ENCODE data around the gene BRINP2. TPM values are rescaled to one million over a fixed set of nuclear protein-coding genes. Genes with fewer than 3 reads are reported as not detected.

The BRINP2 gene
- polyA plus RNA-seq, 1 experiment = not detected

- Histone ChIP-seq H3K27me3 (ENCODE audit: control insufficient read depth, insufficient read depth, low read length) (no peaks in the 10 kb centered on the region), H3K4me3 (ENCODE audit: low read depth, low read length) (no peak overlapping the region), H3K27ac (ENCODE audit: low read depth, low read length) (no peak overlapping the region), H3K9me3 (ENCODE audit: control insufficient read depth, insufficient read depth, low read length) (peaks cover 3% of the 10 kb centered on the region; the same call in 1 of the 2 replicates)
- ChIA-PET CTCF (no interaction called here), POLR2A (no interaction called here)
- no peak for TF ChIP-seq CTCF (IDR thresholded peaks at IDR 0.05; ENCODE audit: low read depth, low read length)
- DNase-seq (ENCODE audit: low read depth, low spot score) = no peak
Measured at GRCh38 chr1:177216587-177217202, 45.9 kb downstream of the BRINP2 start.

DNA sequence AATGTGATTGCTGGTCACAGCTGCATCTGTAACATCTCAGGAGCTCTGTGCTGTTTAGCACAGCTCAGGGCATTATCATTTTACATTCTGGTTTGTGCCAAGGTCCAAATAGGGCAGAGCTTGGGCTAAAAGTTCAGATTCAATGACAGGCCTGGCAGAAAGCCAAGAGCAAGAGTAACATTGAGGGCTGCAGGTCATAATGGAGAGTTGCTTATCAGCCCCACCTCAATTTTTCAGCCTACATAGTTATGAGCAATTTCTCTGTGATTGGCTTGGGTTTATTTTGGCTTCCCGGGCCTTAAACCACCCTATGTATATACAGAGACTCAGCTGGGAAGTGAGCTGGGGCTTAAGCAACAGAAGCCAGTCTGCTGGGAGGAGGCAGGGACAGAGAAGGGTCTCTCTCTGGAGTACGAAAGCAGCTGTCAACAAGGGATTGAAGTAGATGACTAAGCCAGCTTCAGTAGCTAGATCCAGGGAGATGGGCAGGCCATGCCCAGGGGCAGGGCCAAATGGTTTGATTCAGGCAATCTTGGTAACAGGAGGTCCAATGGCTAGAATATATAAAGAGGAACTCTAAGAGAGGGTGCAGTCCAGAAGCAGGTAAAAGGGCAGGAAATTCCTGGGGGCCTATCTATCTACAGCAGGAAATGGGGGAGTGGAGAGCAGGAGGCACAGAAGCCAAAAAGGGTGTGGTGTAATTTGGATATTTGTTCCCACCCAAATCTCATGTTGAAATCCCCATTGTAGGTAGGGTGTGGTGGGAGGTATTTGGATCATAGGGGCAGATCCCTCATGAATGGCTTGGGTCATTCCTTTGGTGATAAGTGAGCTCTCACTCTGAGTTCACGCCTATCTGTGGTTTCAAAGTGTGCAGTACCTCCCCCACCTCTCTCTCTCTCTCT lies 49.0 kb downstream of the BRINP2 start:
- DNase-seq (ENCODE audit: low read depth, low spot score) = no peak
- Histone ChIP-seq H3K4me3 (ENCODE audit: low read depth, low read length) (no peak overlapping the region), H3K27me3 (ENCODE audit: control insufficient read depth, insufficient read depth, low read length) (no peaks in the 10 kb centered on the region), H3K27ac (ENCODE audit: low read depth, low read length) (no peak overlapping the region), H3K9me3 (ENCODE audit: control insufficient read depth, insufficient read depth, low read length) (peaks cover 3% of the 10 kb centered on the region; the same call in 1 of the 2 replicates)
- POLR2A ChIA-PET = interaction anchor here (1.6 kb wide), 1 partner anchor 11 kb away, joined by 11 read pairs; no protein-coding TSS in a partner anchor
- no peak for TF ChIP-seq CTCF (IDR thresholded peaks at IDR 0.05; ENCODE audit: low read depth, low read length)
- CTCF ChIA-PET = no interaction called here

- H3K27me3 ChIP-seq (ENCODE audit: control insufficient read depth, insufficient read depth, low read length) = no peaks in the 10 kb centered on the region
- no peaks in the 10 kb centered on the region for H3K9me3 ChIP-seq (ENCODE audit: control insufficient read depth, insufficient read depth, low read length)
- no peak for DNase-seq (ENCODE audit: low read depth, low spot score)
- no peak for TF ChIP-seq CTCF (IDR thresholded peaks at IDR 0.05; ENCODE audit: low read depth, low read length)
- ChIA-PET CTCF (no interaction called here), POLR2A (no interaction called here)
- no peak overlapping the region for H3K4me3 ChIP-seq (ENCODE audit: low read depth, low read length)
- no peak overlapping the region for H3K27ac ChIP-seq (ENCODE audit: low read depth, low read length)
Measured at GRCh38 chr1:177223359-177223758, 52.6 kb downstream of the BRINP2 start.

GRCh38 chr1:177227978-177228692 lies 57.4 kb downstream of the BRINP2 start:
- peaks cover 7% of the 10 kb centered on the region for H3K27me3 ChIP-seq (ENCODE audit: control insufficient read depth, insufficient read depth, low read length)
- ChIA-PET POLR2A (no interaction called here), CTCF (interaction anchor here (1.5 kb wide), 1 partner anchor 47 kb away, joined by 3 read pairs; no protein-coding TSS in a partner anchor)
- H3K27ac ChIP-seq (ENCODE audit: low read depth, low read length) = no peak overlapping the region
- H3K4me3 ChIP-seq (ENCODE audit: low read depth, low read length) = no peak overlapping the region
- DNase-seq (ENCODE audit: low read depth, low spot score) = no peak
- peaks cover 4% of the 10 kb centered on the region; the same call in 1 of the 2 replicates for H3K9me3 ChIP-seq (ENCODE audit: control insufficient read depth, insufficient read depth, low read length)
- no peak for TF ChIP-seq CTCF (IDR thresholded peaks at IDR 0.05; ENCODE audit: low read depth, low read length)
